Measurements from ENCODE around the gene OR2AK2. TPM values are rescaled to one million over a fixed set of nuclear protein-coding genes. Genes with fewer than 3 reads are reported as not detected.

OR2AK2 gene
- total and polyA plus RNA-seq, 2 donors (not counting 3 experiments of a cell fraction or from before 2014, with no cell fraction given) = not detected

GRCh38 chr1:247992986-247993385 lies 28.0 kb downstream of the OR2AK2 start:
- H3K27ac ChIP-seq (ENCODE audit: insufficient read depth, low read depth, low read length) = no peak overlapping the region
- no peaks in the 10 kb centered on the region for H4K20me1 ChIP-seq (replicated peaks; ENCODE audit: control insufficient read depth, extremely low read depth, insufficient read depth, low read length)
- no peaks in the 10 kb centered on the region for H3K36me3 ChIP-seq (ENCODE audit: control insufficient read depth in 2 of 2, extremely low read depth in 1 of 2, insufficient read depth in 2 of 2, low read length in 2 of 2)
- no peak for TF ChIP-seq GATA2 (IDR thresholded peaks at IDR 0.05; ENCODE audit: insufficient read depth, insufficient read length, low read depth, low read length)
- no peak for TF ChIP-seq FOS (IDR thresholded peaks at IDR 0.05; ENCODE audit: borderline replicate concordance, insufficient read depth, low read length)
- TF ChIP-seq EZH2 (IDR thresholded peaks at IDR 0.05; ENCODE audit: borderline replicate concordance, low read depth, low read length, severe bottlenecking) = no peak
- TF ChIP-seq MYC (IDR thresholded peaks at IDR 0.05; ENCODE audit: low read depth, low read length) = no peak
- no peak for TF ChIP-seq JUN (IDR thresholded peaks at IDR 0.05; ENCODE audit: borderline replicate concordance, insufficient read depth, insufficient read length, low read depth)
- TF ChIP-seq POLR2AphosphoS5 (IDR thresholded peaks at IDR 0.05; ENCODE audit: insufficient read depth, low read depth, low read length) = no peak
- TF ChIP-seq MAX (IDR thresholded peaks at IDR 0.05; ENCODE audit: insufficient read depth, insufficient read length) = no peak
- dilution Hi-C loops (cut with MboI; ENCODE audit: extremely low pct_ligation_motif_present, low sequenced_read_pairs) = no loop called here
- no peak overlapping the region for H3K4me3 ChIP-seq (replicated peaks in 1 of 3; ENCODE audit: insufficient read depth in 1 of 3, low read depth in 1 of 3, low read length in 3 of 3)
- no peaks in the 10 kb centered on the region for H3K79me2 ChIP-seq (ENCODE audit: control insufficient read depth, insufficient read depth, low read length)
- intact Hi-C loops (cut with micrococcal nuclease) = no loop called here
- no peak overlapping the region for H2AFZ ChIP-seq (ENCODE audit: low read depth, low read length)
- no peak overlapping the region for H3K4me2 ChIP-seq (ENCODE audit: insufficient read depth, low read length)
- CTCF ChIA-PET = no interaction called here
- POLR2A ChIA-PET = no interaction called here
- no peak overlapping the region for H3K9ac ChIP-seq (replicated peaks; ENCODE audit: extremely low read depth, insufficient read depth, low read length)
- DNase-seq (ENCODE audit: low read depth, low spot score) (no peak), FAIRE-seq (no peak)
- BruUV-seq (replicated peaks) = no TSS peak
- H3K4me1 ChIP-seq (ENCODE audit: control insufficient read depth, extremely low read depth, insufficient read depth, low read length) = no peaks in the 10 kb centered on the region
- H3K9me1 ChIP-seq (replicated peaks; ENCODE audit: control insufficient read depth, extremely low read depth, insufficient read depth, low read length) = no peaks in the 10 kb centered on the region
- peaks cover 2% of the 10 kb centered on the region for H3K9me3 ChIP-seq (replicated peaks; ENCODE audit: control insufficient read depth, insufficient read depth, low read length)
- H3K27me3 ChIP-seq (ENCODE audit: control insufficient read depth in 2 of 2, insufficient read depth in 2 of 2, low read length in 2 of 2) = no peaks in the 10 kb centered on the region

GRCh38 chr1:247998811-247999210 lies 33.8 kb downstream of the OR2AK2 start:
- Histone ChIP-seq H3K4me1 (ENCODE audit: control insufficient read depth, extremely low read depth, insufficient read depth, low read length) (no peaks in the 10 kb centered on the region), H3K4me2 (ENCODE audit: insufficient read depth, low read length) (no peak overlapping the region), H2AFZ (ENCODE audit: low read depth, low read length) (no peak overlapping the region), H4K20me1 (replicated peaks; ENCODE audit: control insufficient read depth, extremely low read depth, insufficient read depth, low read length) (no peaks in the 10 kb centered on the region), H3K4me3 (replicated peaks in 1 of 3; ENCODE audit: insufficient read depth in 1 of 3, low read depth in 1 of 3, low read length in 3 of 3) (no peak overlapping the region), H3K9me3 (replicated peaks; ENCODE audit: control insufficient read depth, insufficient read depth, low read length) (peaks cover 4% of the 10 kb centered on the region), H3K27me3 (ENCODE audit: control insufficient read depth in 2 of 2, insufficient read depth in 2 of 2, low read length in 2 of 2) (no peaks in the 10 kb centered on the region), H3K9me1 (replicated peaks; ENCODE audit: control insufficient read depth, extremely low read depth, insufficient read depth, low read length) (no peaks in the 10 kb centered on the region), H3K27ac (ENCODE audit: insufficient read depth, low read depth, low read length) (no peak overlapping the region), H3K9ac (replicated peaks; ENCODE audit: extremely low read depth, insufficient read depth, low read length) (no peak overlapping the region), H3K36me3 (ENCODE audit: control insufficient read depth in 2 of 2, extremely low read depth in 1 of 2, insufficient read depth in 2 of 2, low read length in 2 of 2) (no peaks in the 10 kb centered on the region), H3K79me2 (ENCODE audit: control insufficient read depth, insufficient read depth, low read length) (no peaks in the 10 kb centered on the region)
- ChIA-PET POLR2A (no interaction called here), CTCF (no interaction called here)
- dilution Hi-C loops (cut with MboI; ENCODE audit: extremely low pct_ligation_motif_present, low sequenced_read_pairs) (no loop called here), intact Hi-C loops (cut with micrococcal nuclease) (no loop called here)
- no peak for FAIRE-seq
- TF ChIP-seq MAX (IDR thresholded peaks at IDR 0.05; ENCODE audit: insufficient read depth, insufficient read length) = no peak
- no peak for TF ChIP-seq JUN (IDR thresholded peaks at IDR 0.05; ENCODE audit: borderline replicate concordance, insufficient read depth, insufficient read length, low read depth)
- no peak for TF ChIP-seq POLR2A (IDR thresholded peaks at IDR 0.05; ENCODE audit: low read depth, low read length)
- TF ChIP-seq POLR2AphosphoS5 (IDR thresholded peaks at IDR 0.05; ENCODE audit: insufficient read depth, low read depth, low read length) = no peak
- TF ChIP-seq CTCF (IDR thresholded peaks at IDR 0.05; ENCODE audit: extremely low read depth in 1 of 2, insufficient read depth in 1 of 2, low read depth in 1 of 2, low read length in 2 of 2) = no peak
- BruUV-seq (replicated peaks) = no TSS peak
- DNase-seq (ENCODE audit: low read depth, low spot score) = no peak

Measured in endothelial cell of umbilical vein (primary cell).